Measurements from ENCODE around the gene ANKRD42.

GRCh38 chr11:83223457-83223856 is 29.9 kb downstream of the ANKRD42 start:
- TF ChIP-seq, protein P1, sequence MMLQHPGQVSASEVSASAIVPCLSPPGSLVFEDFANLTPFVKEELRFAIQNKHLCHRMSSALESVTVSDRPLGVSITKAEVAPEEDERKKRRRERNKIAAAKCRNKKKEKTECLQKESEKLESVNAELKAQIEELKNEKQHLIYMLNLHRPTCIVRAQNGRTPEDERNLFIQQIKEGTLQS (IDR thresholded peaks at IDR 0.05), result no peak
- TF ChIP-seq, protein P1 (CRISPR knock-in tag; conservative IDR thresholded peaks at IDR 0.05), result no peak
- TF ChIP-seq POLR2A (conservative IDR thresholded peaks at IDR 0.05), result no peak
- no peak for TF ChIP-seq CHD7 (IDR thresholded peaks at IDR 0.05; ENCODE audit: low read depth, low read length)
- no peak for TF ChIP-seq BRF1 (IDR thresholded peaks at IDR 0.05; ENCODE audit: borderline replicate concordance, extremely low read depth, insufficient read length)
- TF ChIP-seq RUNX1 (IDR thresholded peaks at IDR 0.05; ENCODE audit: low read depth), result no peak
- no peak for TF ChIP-seq ZNF436 (CRISPR knock-in tag; IDR thresholded peaks at IDR 0.05)
- no peak for TF ChIP-seq BRCA1 (IDR thresholded peaks at IDR 0.05)
- TF ChIP-seq BRCA1 (CRISPR knock-in tag; IDR thresholded peaks at IDR 0.05), result no peak
- TF ChIP-seq TARDBP (IDR thresholded peaks at IDR 0.05), result no peak
